ENCODE results near the gene GPX2. TPM values are rescaled to one million over a fixed set of nuclear protein-coding genes. Genes with fewer than 3 reads are reported as not detected.

GPX2 gene
- total and polyA plus RNA-seq, 7 experiments from 2014 or later = not detected

- no peak overlapping the region for H3K4me3 ChIP-seq (ENCODE audit: low read length)
- DNase-seq (no peak), ATAC-seq (no peak)
- H3K36me3 ChIP-seq (ENCODE audit: control insufficient read depth in 2 of 3, insufficient read depth in 3 of 3, low read length in 3 of 3) = no peaks in the 10 kb centered on the region
- Mint-ChIP-seq H3K4me3 (no peak overlapping the region), H3K4me1 (peaks cover 0 to 3% (median 0%) of the 10 kb centered on the region in 7 donors), H3K27me3 (peaks cover 0 to 56% (median 14%) of the 10 kb centered on the region in 5 donors), H3K36me3 (no peaks in the 10 kb centered on the region), H3K27ac (no peak overlapping the region), H3K9me3 (no peaks in the 10 kb centered on the region)
- no peaks in the 10 kb centered on the region for H3K27me3 ChIP-seq (ENCODE audit: control insufficient read depth in 2 of 2, insufficient read depth in 2 of 2, low read length in 2 of 2)
- no peak overlapping the region for H3K27ac ChIP-seq (ENCODE audit: low read depth, low read length)
- no peaks in the 10 kb centered on the region for H3K4me1 ChIP-seq (ENCODE audit: control insufficient read depth in 2 of 2, insufficient read depth in 2 of 2, low read length in 2 of 2)
- no peaks in the 10 kb centered on the region for H3K9me3 ChIP-seq (ENCODE audit: control insufficient read depth in 2 of 3, low read length in 3 of 3)
- intact Hi-C loops (cut with micrococcal nuclease) = loop anchor here in 1 of 2 donors (10.0 kb wide), 1 partner anchor 345 kb away; the partner anchor contains the start of genes HSPA2 and PPP1R36
- ChIA-PET CTCF (interaction anchor here (0.6 to 6.6 kb wide), 6 partner anchors 24 to 227 kb away, joined by 3 to 141 read pairs (median 4); partner anchors contain the start of gene CHURC1), POLR2A (interaction anchor here (0.6 kb wide), 1 partner anchor 9 kb away, joined by 4 read pairs; no protein-coding TSS in a partner anchor)
These were observed 53.2 kb downstream of the GPX2 start for GRCh38 chr14:64889352-64889751.

Other genes with a start within 250 kb of the GPX2 start
- gene PLEKHG3, start 238.3 kb downstream of the GPX2 start, total RNA-seq = 10 to 100 TPM in 2 of 5 experiments, 1 to 10 TPM in 3; 1.2 to 43.6 (median 6.0) TPM
- gene PLEKHG3, start 238.3 kb downstream of the GPX2 start, polyA plus RNA-seq = under 1 TPM; 0.17 to 0.44 TPM
- under 1 TPM in 3 of 5 experiments, not detected in 2; 0.05 to 0.12 (median 0.05) TPM for gene SPTB, start 62.8 kb downstream of the GPX2 start, total RNA-seq
- not detected for gene SPTB, start 62.8 kb downstream of the GPX2 start, polyA plus RNA-seq
- 100 to 1,000 TPM in 2 of 5 experiments, 10 to 100 TPM in 3; 71.9 to 117 (median 80.7) TPM for gene CHURC1, start 28.3 kb downstream of the GPX2 start, total RNA-seq
- 100 to 1,000 TPM; 177 to 204 TPM for gene CHURC1, start 28.3 kb downstream of the GPX2 start, polyA plus RNA-seq
- 1 to 10 TPM; 4.9 to 7.1 (median 5.9) TPM for gene RAB15, start 29.6 kb upstream of the GPX2 start, total RNA-seq
- 10 to 100 TPM in 1 of 2 donors, 1 to 10 TPM in 1; 4.7 to 11.1 TPM for gene RAB15, start 29.6 kb upstream of the GPX2 start, polyA plus RNA-seq
- 10 to 100 TPM; 10.4 to 19.7 (median 12.9) TPM for gene FNTB, start 44.1 kb upstream of the GPX2 start, total RNA-seq
- gene FNTB, start 44.1 kb upstream of the GPX2 start, polyA plus RNA-seq = 1 to 10 TPM; 4.0 to 7.7 TPM
- gene MAX, start 159.8 kb upstream of the GPX2 start, total RNA-seq = 100 to 1,000 TPM; 164 to 236 (median 202) TPM
- gene MAX, start 159.8 kb upstream of the GPX2 start, polyA plus RNA-seq = 100 to 1,000 TPM; 145 to 158 TPM